Tibial nerve (tissue), 3 donors: ENCODE measurements around the gene AMDHD1.

Experiments
- POLR2A ChIP-seq, 2 donors: fragments of 450-650 bp; IDR thresholded peaks; one replicate each; pipeline ENCODE4 v1.6.1; 2017; ENCODE audit warnings: antibody characterized with exemption in 2 of 2, mild to moderate bottlenecking in 2 of 2, moderate library complexity in 2 of 2
- TF ChIP-seq, protein P1 (sequence below), 5 experiments: fragments of 200-600 bp in 3 of 5; fragments of 450-650 bp in 2 of 5; sonication (generic) in 3 of 5; IDR thresholded peaks; one replicate each; pipeline ENCODE4 v1.5.1; 2016 to 2019; ENCODE audit warnings: antibody characterized with exemption in 5 of 5, mild to moderate bottlenecking in 3 of 5, moderate library complexity in 2 of 5

DNA sequence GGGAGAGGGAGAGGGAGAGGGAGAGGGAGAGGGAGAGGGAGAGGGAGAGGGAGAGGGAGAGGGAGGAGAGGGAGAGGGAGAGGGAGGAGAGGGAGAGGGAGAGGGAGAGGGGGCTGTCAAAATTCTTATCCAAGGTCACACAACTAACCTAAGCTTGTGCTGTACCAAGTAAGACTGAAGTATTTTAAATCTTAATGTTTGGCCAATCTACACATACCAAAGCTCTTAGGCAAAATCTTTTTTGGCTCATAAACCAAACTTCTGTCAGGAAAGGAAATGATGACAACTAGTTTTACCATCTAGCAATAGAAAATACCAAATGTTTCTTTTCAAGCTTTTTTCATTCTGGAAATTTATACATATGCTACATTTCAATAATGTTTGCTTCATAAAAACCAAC lies 34.6 kb upstream of the AMDHD1 start:
- TF ChIP-seq POLR2A (IDR thresholded peaks at IDR 0.05) = no peak
- TF ChIP-seq, protein P1, sequence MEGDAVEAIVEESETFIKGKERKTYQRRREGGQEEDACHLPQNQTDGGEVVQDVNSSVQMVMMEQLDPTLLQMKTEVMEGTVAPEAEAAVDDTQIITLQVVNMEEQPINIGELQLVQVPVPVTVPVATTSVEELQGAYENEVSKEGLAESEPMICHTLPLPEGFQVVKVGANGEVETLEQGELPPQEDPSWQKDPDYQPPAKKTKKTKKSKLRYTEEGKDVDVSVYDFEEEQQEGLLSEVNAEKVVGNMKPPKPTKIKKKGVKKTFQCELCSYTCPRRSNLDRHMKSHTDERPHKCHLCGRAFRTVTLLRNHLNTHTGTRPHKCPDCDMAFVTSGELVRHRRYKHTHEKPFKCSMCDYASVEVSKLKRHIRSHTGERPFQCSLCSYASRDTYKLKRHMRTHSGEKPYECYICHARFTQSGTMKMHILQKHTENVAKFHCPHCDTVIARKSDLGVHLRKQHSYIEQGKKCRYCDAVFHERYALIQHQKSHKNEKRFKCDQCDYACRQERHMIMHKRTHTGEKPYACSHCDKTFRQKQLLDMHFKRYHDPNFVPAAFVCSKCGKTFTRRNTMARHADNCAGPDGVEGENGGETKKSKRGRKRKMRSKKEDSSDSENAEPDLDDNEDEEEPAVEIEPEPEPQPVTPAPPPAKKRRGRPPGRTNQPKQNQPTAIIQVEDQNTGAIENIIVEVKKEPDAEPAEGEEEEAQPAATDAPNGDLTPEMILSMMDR (IDR thresholded peaks at IDR 0.05) = no peak
